HEK293 (cell line): ENCODE results near the gene PLEKHJ1.

ENCODE experiments used
- CTCF ChIA-PET: fragments of 350-600 bp; formaldehyde crosslinking; extraction: SDS; loops from one replicate; lab custom pipeline; 2021; ENCODE audit warnings: antibody characterized with exemption; lab: Yijun Ruan, JAX
- POLR2A ChIA-PET: fragments of 300-600 bp; formaldehyde crosslinking; extraction: SDS; loops from one replicate; lab custom pipeline; 2020; ENCODE audit warnings: antibody characterized with exemption, inconsistent platforms; lab: Yijun Ruan, JAX
- H3K27ac ChIP-seq: fragments of 200-500 bp; sonication (Bioruptor generic); 2 replicates; pipeline ENCODE4 v1.5.1; 2014; ENCODE audit warnings: low read depth, low read length, control low read depth, inconsistent platforms; ENCODE audit errors: extremely low read depth
- H3K36me3 ChIP-seq, 2 experiments: fragments of 200-500 bp in 1 of 2; sonication (Bioruptor generic) in 1 of 2; 1 replicate in 1 of 2; 2 replicates in 1 of 2; pipeline ENCODE4 v1.5.1; 2014 to 2017; ENCODE audit warnings: inconsistent platforms in 2 of 2, low read length in 2 of 2; ENCODE audit not compliant: control insufficient read depth in 2 of 2, insufficient read depth in 1 of 2
- H3K4me1 ChIP-seq: fragments of 200-500 bp; sonication (Bioruptor generic); 2 replicates; pipeline ENCODE4 v1.5.1; 2014; ENCODE audit warnings: mild to moderate bottlenecking, low read length, inconsistent platforms; ENCODE audit not compliant: control insufficient read depth, insufficient read depth
- H3K4me3 ChIP-seq: 2 replicates; pipeline ENCODE4 v1.5.1; 2011; ENCODE audit warnings: low read depth, mild to moderate bottlenecking, control low read depth, low read length, moderate library complexity
- H3K9me3 ChIP-seq: fragments of 200-500 bp; sonication (Bioruptor generic); 2 replicates; pipeline ENCODE4 v1.5.1; 2014; ENCODE audit warnings: low read depth, low read length, inconsistent platforms; ENCODE audit not compliant: control insufficient read depth, insufficient read depth
- HOXC10 ChIP-seq: sonication (generic); formaldehyde crosslinking; IDR thresholded peaks from 2 replicates; pipeline ENCODE4 v1.8.1; 2023; ENCODE audit warnings: mild to moderate bottlenecking, missing genetic modification reagents
- IKZF3 ChIP-seq: fragments of 450-650 bp; IDR thresholded peaks from 2 replicates; pipeline ENCODE4 v1.5.0; 2018; ENCODE audit warnings: missing biosample characterization, mild to moderate bottlenecking, missing genetic modification characterization, moderate library complexity
- KLF7 ChIP-seq: fragments of 450-650 bp; formaldehyde crosslinking; IDR thresholded peaks from 2 replicates; pipeline ENCODE4 v1.5.1; 2016; ENCODE audit warnings: missing biosample characterization, missing genetic modification characterization, borderline replicate concordance
- SCRT2 ChIP-seq: fragments of 450-650 bp; formaldehyde crosslinking; IDR thresholded peaks from 2 replicates; pipeline ENCODE4 v1.5.1; 2016; ENCODE audit warnings: missing biosample characterization, missing genetic modification characterization
- WT1 ChIP-seq: fragments of 450-650 bp; formaldehyde crosslinking; IDR thresholded peaks from 2 replicates; pipeline ENCODE4 v1.5.1; 2016; ENCODE audit warnings: missing biosample characterization, missing genetic modification characterization
- YY2 ChIP-seq: fragments of 450-650 bp; formaldehyde crosslinking; IDR thresholded peaks from 2 replicates; pipeline ENCODE4 v1.5.1; 2016; ENCODE audit warnings: missing biosample characterization, missing genetic modification characterization
- ZBTB21 ChIP-seq: fragments of 450-650 bp; formaldehyde crosslinking; IDR thresholded peaks from 2 replicates; pipeline ENCODE4 v1.5.1; 2017; ENCODE audit warnings: missing biosample characterization, missing genetic modification characterization
- ZFHX2 ChIP-seq: fragments of 450-650 bp; formaldehyde crosslinking; conservative IDR thresholded peaks from 2 replicates; pipeline ENCODE4 v1.5.1; 2016; ENCODE audit warnings: missing biosample characterization, missing genetic modification characterization
- ZFP37 ChIP-seq: fragments of 450-650 bp; formaldehyde crosslinking; IDR thresholded peaks from 2 replicates; pipeline ENCODE4 v1.5.1; 2016; ENCODE audit warnings: missing biosample characterization, missing genetic modification characterization
- ZIC2 ChIP-seq: fragments of 450-650 bp; formaldehyde crosslinking; IDR thresholded peaks from 2 replicates; pipeline ENCODE4 v1.5.1; 2016; ENCODE audit warnings: missing biosample characterization, missing genetic modification characterization
- ZNF138 ChIP-seq: fragments of 450-650 bp; formaldehyde crosslinking; IDR thresholded peaks from 2 replicates; pipeline ENCODE4 v1.5.1; 2016; ENCODE audit warnings: missing biosample characterization, missing genetic modification characterization, borderline replicate concordance
- ZNF140 ChIP-seq: fragments of 450-650 bp; formaldehyde crosslinking; IDR thresholded peaks from 2 replicates; pipeline ENCODE4 v1.5.1; 2016; ENCODE audit warnings: missing biosample characterization, missing genetic modification characterization
- ZNF175 ChIP-seq: fragments of 450-650 bp; formaldehyde crosslinking; IDR thresholded peaks from 2 replicates; pipeline ENCODE4 v1.5.1; 2016; ENCODE audit warnings: missing biosample characterization, missing genetic modification characterization
- ZNF266 ChIP-seq: fragments of 450-650 bp; formaldehyde crosslinking; IDR thresholded peaks from 2 replicates; pipeline ENCODE4 v1.5.1; 2016; ENCODE audit warnings: missing biosample characterization, missing genetic modification characterization, low read depth
- ZNF311 ChIP-seq: fragments of 450-650 bp; formaldehyde crosslinking; IDR thresholded peaks from 2 replicates; pipeline ENCODE4 v1.5.1; 2017; ENCODE audit warnings: missing biosample characterization, missing genetic modification characterization, borderline replicate concordance
- ZNF324 ChIP-seq: fragments of 450-650 bp; formaldehyde crosslinking; IDR thresholded peaks from 2 replicates; pipeline ENCODE4 v1.5.1; 2016; ENCODE audit warnings: missing biosample characterization, missing genetic modification characterization
- ZNF404 ChIP-seq: fragments of 450-650 bp; formaldehyde crosslinking; IDR thresholded peaks from 2 replicates; pipeline ENCODE4 v1.5.1; 2017; ENCODE audit warnings: missing biosample characterization, missing genetic modification characterization
- ZNF521 ChIP-seq: fragments of 450-650 bp; formaldehyde crosslinking; IDR thresholded peaks from 2 replicates; pipeline ENCODE4 v1.5.1; 2017; ENCODE audit warnings: missing biosample characterization, mild to moderate bottlenecking, missing genetic modification characterization
- ZNF623 ChIP-seq: fragments of 450-650 bp; formaldehyde crosslinking; IDR thresholded peaks from 2 replicates; pipeline ENCODE4 v1.5.1; 2016; ENCODE audit warnings: missing biosample characterization, missing genetic modification characterization
- ZNF776 ChIP-seq: fragments of 450-650 bp; formaldehyde crosslinking; IDR thresholded peaks from 2 replicates; pipeline ENCODE4 v1.5.0; 2017; ENCODE audit warnings: missing biosample characterization, missing genetic modification characterization, borderline replicate concordance
- ZNF777 ChIP-seq: fragments of 450-650 bp; formaldehyde crosslinking; IDR thresholded peaks from 2 replicates; pipeline ENCODE4 v1.5.1; 2017; ENCODE audit warnings: missing biosample characterization, missing genetic modification characterization, borderline replicate concordance
- ZNF792 ChIP-seq: fragments of 450-650 bp; formaldehyde crosslinking; IDR thresholded peaks from 2 replicates; pipeline ENCODE4 v1.5.1; 2016; ENCODE audit warnings: missing biosample characterization, missing genetic modification characterization
- ZXDB ChIP-seq: fragments of 450-650 bp; formaldehyde crosslinking; IDR thresholded peaks from 2 replicates; pipeline ENCODE4 v1.5.1; 2016; ENCODE audit warnings: missing biosample characterization, missing genetic modification characterization
- TF ChIP-seq, protein P1 (sequence below): fragments of 450-650 bp; formaldehyde crosslinking; IDR thresholded peaks from 2 replicates; pipeline ENCODE4 v1.5.1; 2017; ENCODE audit warnings: missing biosample characterization, missing genetic modification characterization
- TF ChIP-seq, protein P2 (sequence below): fragments of 450-650 bp; formaldehyde crosslinking; IDR thresholded peaks from 2 replicates; pipeline ENCODE4 v1.5.1; 2016; ENCODE audit warnings: missing biosample characterization, missing genetic modification characterization
- TF ChIP-seq, protein P3 (sequence below): fragments of 450-650 bp; formaldehyde crosslinking; IDR thresholded peaks from 2 replicates; pipeline ENCODE4 v1.5.1; 2016; ENCODE audit warnings: missing biosample characterization, missing genetic modification characterization
- TF ChIP-seq, protein P4 (sequence below): fragments of 450-650 bp; formaldehyde crosslinking; IDR thresholded peaks from 2 replicates; pipeline ENCODE4 v1.5.1; 2016; ENCODE audit warnings: missing biosample characterization, missing genetic modification characterization
- TF ChIP-seq, protein P5 (sequence below): fragments of 450-650 bp; formaldehyde crosslinking; IDR thresholded peaks from 2 replicates; pipeline ENCODE4 v1.5.1; 2016; ENCODE audit warnings: missing biosample characterization, missing genetic modification characterization

The PLEKHJ1 gene

DNA sequence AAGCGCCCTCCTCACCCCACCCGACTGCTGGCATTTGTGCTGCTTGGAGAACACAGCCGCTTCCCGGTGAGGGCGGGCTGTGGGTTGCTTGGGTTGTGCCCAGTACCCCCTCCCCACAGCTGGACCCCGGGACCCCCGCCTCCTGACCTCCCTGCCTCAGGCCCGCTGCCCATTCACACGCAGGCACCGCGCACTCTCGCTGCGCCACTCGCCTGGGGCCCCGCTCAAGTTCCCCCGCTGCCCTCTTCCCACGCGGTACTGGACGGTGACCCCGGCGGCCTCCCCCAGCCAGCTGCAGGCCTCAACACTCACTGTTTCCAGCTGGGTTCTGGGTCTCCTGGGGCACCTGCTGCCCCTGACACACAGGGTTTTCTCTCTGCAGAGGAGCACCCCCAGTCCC, 16.4 kb downstream of the PLEKHJ1 start:
- POLR2A ChIA-PET: no interaction called here
- no peaks in the 10 kb centered on the region for H3K4me1 ChIP-seq

DNA sequence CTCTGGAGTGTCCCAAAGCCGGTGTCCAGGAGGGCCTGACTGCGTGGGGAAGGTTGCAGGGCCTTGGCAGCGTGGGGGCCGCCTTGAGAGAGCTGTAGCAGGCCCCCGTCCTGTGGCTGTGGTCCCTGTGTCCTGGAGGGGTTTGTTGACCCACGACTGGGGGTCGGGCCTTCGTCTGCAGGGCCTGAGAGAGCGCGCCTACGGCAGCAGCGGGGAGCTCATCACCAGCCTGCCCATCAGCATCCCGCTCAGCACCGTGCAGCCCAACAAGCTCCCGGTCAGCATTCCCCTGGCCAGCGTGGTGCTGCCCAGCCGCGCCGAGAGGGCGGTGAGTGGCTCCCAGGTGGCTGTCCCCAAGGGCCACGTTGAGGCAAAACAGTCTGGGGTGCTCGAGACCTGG, 18.5 kb downstream of the PLEKHJ1 start:
- Histone ChIP-seq H3K36me3 (peaks cover 0 to 79% of the 10 kb centered on the region in 2 experiments; a peak in 2 of 3 replicates), H3K9me3 (no peaks in the 10 kb centered on the region), H3K27ac (no peak overlapping the region), H3K4me1 (no peaks in the 10 kb centered on the region), H3K4me3 (no peak overlapping the region)
- ChIA-PET CTCF (no interaction called here), POLR2A (no interaction called here)
- no peak for TF ChIP-seq ZNF776 (tag by site-specific recombination)
- TF ChIP-seq, protein P1, sequence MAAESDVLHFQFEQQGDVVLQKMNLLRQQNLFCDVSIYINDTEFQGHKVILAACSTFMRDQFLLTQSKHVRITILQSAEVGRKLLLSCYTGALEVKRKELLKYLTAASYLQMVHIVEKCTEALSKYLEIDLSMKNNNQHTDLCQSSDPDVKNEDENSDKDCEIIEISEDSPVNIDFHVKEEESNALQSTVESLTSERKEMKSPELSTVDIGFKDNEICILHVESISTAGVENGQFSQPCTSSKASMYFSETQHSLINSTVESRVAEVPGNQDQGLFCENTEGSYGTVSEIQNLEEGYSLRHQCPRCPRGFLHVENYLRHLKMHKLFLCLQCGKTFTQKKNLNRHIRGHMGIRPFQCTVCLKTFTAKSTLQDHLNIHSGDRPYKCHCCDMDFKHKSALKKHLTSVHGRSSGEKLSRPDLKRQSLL (tag by site-specific recombination): no peak
- no peak for TF ChIP-seq ZFHX2
- TF ChIP-seq, protein P2, sequence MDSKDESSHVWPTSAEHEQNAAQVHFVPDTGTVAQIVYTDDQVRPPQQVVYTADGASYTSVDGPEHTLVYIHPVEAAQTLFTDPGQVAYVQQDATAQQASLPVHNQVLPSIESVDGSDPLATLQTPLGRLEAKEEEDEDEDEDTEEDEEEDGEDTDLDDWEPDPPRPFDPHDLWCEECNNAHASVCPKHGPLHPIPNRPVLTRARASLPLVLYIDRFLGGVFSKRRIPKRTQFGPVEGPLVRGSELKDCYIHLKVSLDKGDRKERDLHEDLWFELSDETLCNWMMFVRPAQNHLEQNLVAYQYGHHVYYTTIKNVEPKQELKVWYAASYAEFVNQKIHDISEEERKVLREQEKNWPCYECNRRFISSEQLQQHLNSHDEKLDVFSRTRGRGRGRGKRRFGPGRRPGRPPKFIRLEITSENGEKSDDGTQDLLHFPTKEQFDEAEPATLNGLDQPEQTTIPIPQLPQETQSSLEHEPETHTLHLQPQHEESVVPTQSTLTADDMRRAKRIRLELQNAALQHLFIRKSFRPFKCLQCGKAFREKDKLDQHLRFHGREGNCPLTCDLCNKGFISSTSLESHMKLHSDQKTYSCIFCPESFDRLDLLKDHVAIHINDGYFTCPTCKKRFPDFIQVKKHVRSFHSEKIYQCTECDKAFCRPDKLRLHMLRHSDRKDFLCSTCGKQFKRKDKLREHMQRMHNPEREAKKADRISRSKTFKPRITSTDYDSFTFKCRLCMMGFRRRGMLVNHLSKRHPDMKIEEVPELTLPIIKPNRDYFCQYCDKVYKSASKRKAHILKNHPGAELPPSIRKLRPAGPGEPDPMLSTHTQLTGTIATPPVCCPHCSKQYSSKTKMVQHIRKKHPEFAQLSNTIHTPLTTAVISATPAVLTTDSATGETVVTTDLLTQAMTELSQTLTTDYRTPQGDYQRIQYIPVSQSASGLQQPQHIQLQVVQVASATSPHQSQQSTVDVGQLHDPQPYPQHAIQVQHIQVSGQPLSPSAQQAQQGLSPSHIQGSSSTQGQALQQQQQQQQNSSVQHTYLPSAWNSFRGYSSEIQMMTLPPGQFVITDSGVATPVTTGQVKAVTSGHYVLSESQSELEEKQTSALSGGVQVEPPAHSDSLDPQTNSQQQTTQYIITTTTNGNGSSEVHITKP (tag by site-specific recombination): no peak
- TF ChIP-seq KLF7: no peak
- TF ChIP-seq ZNF521 (tag by site-specific recombination): no peak
- no peak for TF ChIP-seq ZNF777 (tag by site-specific recombination)
- no peak for TF ChIP-seq SCRT2
- TF ChIP-seq, protein P3, sequence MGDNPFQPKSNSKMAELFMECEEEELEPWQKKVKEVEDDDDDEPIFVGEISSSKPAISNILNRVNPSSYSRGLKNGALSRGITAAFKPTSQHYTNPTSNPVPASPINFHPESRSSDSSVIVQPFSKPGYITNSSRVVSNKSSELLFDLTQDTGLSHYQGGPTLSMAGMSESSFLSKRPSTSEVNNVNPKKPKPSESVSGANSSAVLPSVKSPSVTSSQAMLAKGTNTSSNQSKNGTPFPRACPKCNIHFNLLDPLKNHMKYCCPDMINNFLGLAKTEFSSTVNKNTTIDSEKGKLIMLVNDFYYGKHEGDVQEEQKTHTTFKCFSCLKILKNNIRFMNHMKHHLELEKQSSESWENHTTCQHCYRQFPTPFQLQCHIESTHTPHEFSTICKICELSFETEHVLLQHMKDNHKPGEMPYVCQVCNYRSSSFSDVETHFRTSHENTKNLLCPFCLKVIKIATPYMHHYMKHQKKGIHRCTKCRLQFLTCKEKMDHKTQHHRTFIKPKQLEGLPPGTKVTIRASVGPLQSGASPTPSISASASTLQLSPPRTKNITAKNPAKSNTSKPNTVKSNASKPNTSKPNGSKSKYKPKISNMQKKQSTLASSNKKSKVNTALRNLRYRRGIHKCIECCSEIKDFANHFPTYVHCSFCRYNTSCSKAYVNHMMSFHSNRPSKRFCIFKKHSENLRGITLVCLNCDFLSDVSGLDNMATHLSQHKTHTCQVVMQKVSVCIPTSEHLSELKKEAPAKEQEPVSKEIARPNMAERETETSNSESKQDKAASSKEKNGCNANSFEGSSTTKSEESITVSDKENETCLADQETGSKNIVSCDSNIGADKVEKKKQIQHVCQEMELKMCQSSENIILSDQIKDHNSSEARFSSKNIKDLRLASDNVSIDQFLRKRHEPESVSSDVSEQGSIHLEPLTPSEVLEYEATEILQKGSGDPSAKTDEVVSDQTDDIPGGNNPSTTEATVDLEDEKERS (tag by site-specific recombination): no peak
- no peak for TF ChIP-seq ZNF138 (tag by site-specific recombination)
- no peak for TF ChIP-seq ZNF792
- TF ChIP-seq ZNF140 (tag by site-specific recombination): no peak
- no peak for TF ChIP-seq YY2
- no peak for TF ChIP-seq ZFP37 (tag by site-specific recombination)
- TF ChIP-seq, protein P4, sequence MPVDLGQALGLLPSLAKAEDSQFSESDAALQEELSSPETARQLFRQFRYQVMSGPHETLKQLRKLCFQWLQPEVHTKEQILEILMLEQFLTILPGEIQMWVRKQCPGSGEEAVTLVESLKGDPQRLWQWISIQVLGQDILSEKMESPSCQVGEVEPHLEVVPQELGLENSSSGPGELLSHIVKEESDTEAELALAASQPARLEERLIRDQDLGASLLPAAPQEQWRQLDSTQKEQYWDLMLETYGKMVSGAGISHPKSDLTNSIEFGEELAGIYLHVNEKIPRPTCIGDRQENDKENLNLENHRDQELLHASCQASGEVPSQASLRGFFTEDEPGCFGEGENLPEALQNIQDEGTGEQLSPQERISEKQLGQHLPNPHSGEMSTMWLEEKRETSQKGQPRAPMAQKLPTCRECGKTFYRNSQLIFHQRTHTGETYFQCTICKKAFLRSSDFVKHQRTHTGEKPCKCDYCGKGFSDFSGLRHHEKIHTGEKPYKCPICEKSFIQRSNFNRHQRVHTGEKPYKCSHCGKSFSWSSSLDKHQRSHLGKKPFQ (tag by site-specific recombination): no peak
- TF ChIP-seq ZNF623 (tag by site-specific recombination): no peak
- TF ChIP-seq ZNF404 (tag by site-specific recombination): no peak
- TF ChIP-seq ZBTB21 (tag by site-specific recombination): no peak
- TF ChIP-seq ZNF266 (tag by site-specific recombination): no peak

More for the DNA sequence above, 16.4 kb downstream of the PLEKHJ1 start:
- Histone ChIP-seq H3K36me3 (peaks cover 4 to 67% of the 10 kb centered on the region in 2 experiments; a peak in 2 of 3 replicates), H3K27ac (no peak overlapping the region), H3K9me3 (no peaks in the 10 kb centered on the region)
- CTCF ChIA-PET: no interaction called here
- no peak for TF ChIP-seq ZNF175
- TF ChIP-seq WT1: no peak
- no peak for TF ChIP-seq ZNF311 (tag by site-specific recombination)
- TF ChIP-seq ZFP37 (tag by site-specific recombination): no peak
- TF ChIP-seq ZNF777 (tag by site-specific recombination): no peak
- TF ChIP-seq, protein P5, sequence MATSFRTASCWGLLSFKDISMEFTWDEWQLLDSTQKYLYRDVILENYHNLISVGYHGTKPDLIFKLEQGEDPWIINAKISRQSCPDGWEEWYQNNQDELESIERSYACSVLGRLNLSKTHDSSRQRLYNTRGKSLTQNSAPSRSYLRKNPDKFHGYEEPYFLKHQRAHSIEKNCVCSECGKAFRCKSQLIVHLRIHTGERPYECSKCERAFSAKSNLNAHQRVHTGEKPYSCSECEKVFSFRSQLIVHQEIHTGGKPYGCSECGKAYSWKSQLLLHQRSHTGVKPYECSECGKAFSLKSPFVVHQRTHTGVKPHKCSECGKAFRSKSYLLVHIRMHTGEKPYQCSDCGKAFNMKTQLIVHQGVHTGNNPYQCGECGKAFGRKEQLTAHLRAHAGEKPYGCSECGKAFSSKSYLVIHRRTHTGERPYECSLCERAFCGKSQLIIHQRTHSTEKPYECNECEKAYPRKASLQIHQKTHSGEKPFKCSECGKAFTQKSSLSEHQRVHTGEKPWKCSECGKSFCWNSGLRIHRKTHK (tag by site-specific recombination): no peak
- TF ChIP-seq ZIC2 (tag by site-specific recombination): no peak
- TF ChIP-seq ZXDB: no peak
- TF ChIP-seq HOXC10 (CRISPR knock-in tag): no peak
- TF ChIP-seq IKZF3: no peak
- no peak for TF ChIP-seq ZNF324 (tag by site-specific recombination)
- TF ChIP-seq, all 188 proteins: peak for 0
- no peak overlapping the region for H3K4me3 ChIP-seq
